Dendritic cell treated with granulocyte-macrophage colony-stimulating factor and Interleukin-4, amounts not matched to agents 40 ng/mL and 50 ng/mL, for 4 days (primary cell): ENCODE measurements around the gene EPS15.

Experiments used
- H3K27ac Mint-ChIP-seq: one replicate; pipeline ENCODE4 v1.8.0; 2022; ENCODE audit warnings: mild to moderate bottlenecking, mixed read lengths
- H3K27me3 Mint-ChIP-seq: one replicate; pipeline ENCODE4 v1.8.0; 2022; ENCODE audit warnings: mild to moderate bottlenecking, mixed read lengths
- H3K36me3 Mint-ChIP-seq: one replicate; pipeline ENCODE4 v1.8.0; 2022; ENCODE audit warnings: low read depth, mixed read lengths
- H3K4me1 Mint-ChIP-seq: one replicate; pipeline ENCODE4 v1.8.0; 2022; ENCODE audit warnings: low read depth, mixed read lengths
- H3K4me3 Mint-ChIP-seq: one replicate; pipeline ENCODE4 v1.8.0; 2022; ENCODE audit warnings: mild to moderate bottlenecking, moderate library complexity, mixed read lengths
- H3K9me3 Mint-ChIP-seq: one replicate; pipeline ENCODE4 v1.8.0; 2022; ENCODE audit warnings: mixed read lengths
- intact Hi-C: fragments of 100-400 bp; cut with micrococcal nuclease; formaldehyde crosslinking; loops from one replicate; pipeline ENCODE4 v1.15.0; 2022

The EPS15 gene

GRCh38 chr1:51312718-51313117 lies 206.3 kb downstream of the EPS15 start:
- H3K9me3 Mint-ChIP-seq = no peaks in the 10 kb centered on the region
- H3K27ac Mint-ChIP-seq = no peak overlapping the region
- intact Hi-C loops = no loop called here
- no peak overlapping the region for H3K4me3 Mint-ChIP-seq
- no peaks in the 10 kb centered on the region for H3K27me3 Mint-ChIP-seq
- H3K4me1 Mint-ChIP-seq = peaks cover 18% of the 10 kb centered on the region
- no peaks in the 10 kb centered on the region for H3K36me3 Mint-ChIP-seq

- H3K27me3 Mint-ChIP-seq = no peaks in the 10 kb centered on the region
- no peaks in the 10 kb centered on the region for H3K9me3 Mint-ChIP-seq
- no peak overlapping the region for H3K4me3 Mint-ChIP-seq
- no peaks in the 10 kb centered on the region for H3K36me3 Mint-ChIP-seq
- H3K27ac Mint-ChIP-seq = no peak overlapping the region
- intact Hi-C loops = no loop called here
- peaks cover 18% of the 10 kb centered on the region for H3K4me1 Mint-ChIP-seq
These were observed 207.2 kb downstream of the EPS15 start for GRCh38 chr1:51311826-51312225.

DNA sequence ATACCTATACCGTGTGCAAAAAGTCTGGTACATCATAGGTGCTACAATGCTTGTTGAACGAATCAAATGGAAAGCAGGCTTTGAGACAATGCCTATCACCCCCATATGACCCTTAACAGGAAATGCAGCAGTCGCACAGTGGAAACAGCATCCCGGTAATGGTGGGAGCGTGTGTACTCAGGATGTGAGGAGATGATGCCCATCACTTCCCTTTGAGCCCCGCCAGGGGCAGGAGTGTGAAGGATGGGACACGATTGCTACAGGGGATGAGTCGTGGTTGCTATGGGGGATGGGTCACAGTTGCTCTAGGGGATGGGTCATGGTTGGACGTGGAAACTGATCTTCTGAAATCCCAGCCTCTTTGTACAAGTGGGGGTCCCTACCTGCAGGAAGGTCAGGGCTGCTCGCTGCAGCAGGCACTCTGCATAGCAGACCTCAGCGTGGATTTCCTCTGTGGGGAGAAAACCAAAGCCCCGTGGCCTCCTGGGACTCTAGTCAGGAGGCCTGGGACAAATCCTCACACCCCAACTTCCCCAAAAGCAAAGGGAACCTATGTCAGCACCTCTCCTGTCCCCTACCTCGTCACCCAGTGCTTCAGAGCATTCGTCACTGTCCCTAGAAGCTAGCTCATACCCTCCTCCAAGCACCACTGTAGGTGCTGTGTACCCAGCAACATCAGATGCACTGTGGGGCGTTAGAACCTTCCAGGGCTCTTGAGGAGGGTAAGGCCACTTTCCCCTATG lies 208.0 kb downstream of the EPS15 start:
- intact Hi-C loops = no loop called here
- H3K4me1 Mint-ChIP-seq = peaks cover 18% of the 10 kb centered on the region
- H3K9me3 Mint-ChIP-seq = no peaks in the 10 kb centered on the region

DNA sequence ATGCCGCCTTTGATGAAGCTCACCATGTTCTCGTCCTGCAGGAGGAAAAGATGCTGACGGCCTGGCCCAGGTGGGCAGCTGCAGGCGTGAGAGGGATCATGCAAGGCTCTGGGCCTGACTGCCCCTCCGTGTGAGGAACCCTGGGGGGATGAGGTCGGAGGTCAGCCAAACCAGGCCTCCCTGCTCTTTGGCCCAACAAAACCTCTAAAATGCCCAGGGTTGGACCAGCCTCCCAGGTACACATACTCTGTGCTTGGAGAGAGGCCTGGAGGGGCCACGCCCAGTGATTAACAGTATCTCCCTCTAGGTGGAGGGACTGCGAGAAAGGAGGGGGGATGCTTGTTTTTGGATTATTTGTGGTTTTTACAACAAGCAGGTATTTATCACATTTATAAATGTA lies 209.8 kb downstream of the EPS15 start:
- H3K9me3 Mint-ChIP-seq = no peaks in the 10 kb centered on the region
- no peaks in the 10 kb centered on the region for H3K36me3 Mint-ChIP-seq
- no peak overlapping the region for H3K4me3 Mint-ChIP-seq
- H3K27me3 Mint-ChIP-seq = no peaks in the 10 kb centered on the region
- H3K27ac Mint-ChIP-seq = no peak overlapping the region
- peaks cover 21% of the 10 kb centered on the region for H3K4me1 Mint-ChIP-seq
- intact Hi-C loops = no loop called here

More for the DNA sequence above, 208.0 kb downstream of the EPS15 start:
- Mint-ChIP-seq H3K27ac (no peak overlapping the region), H3K36me3 (no peaks in the 10 kb centered on the region), H3K27me3 (no peaks in the 10 kb centered on the region), H3K4me3 (no peak overlapping the region)

DNA sequence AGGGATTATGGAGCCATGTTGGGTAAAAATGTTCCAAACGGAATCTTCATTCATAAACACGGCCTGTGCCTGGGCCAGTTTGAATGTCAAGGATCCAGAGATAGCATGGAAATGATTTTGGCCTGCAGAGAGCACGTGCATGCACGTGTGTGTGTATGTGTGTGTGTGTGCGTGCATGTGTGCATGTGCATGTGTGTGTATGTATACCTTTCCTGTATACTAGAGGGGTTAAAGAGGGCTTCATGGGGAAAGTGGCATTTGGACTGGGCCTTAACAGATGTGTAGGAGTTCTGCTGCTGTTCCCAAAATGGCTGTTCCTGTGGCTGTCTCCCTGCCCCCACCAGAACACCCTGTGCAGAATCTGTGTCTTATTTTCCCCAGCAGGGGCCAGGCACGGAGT lies 210.4 kb downstream of the EPS15 start:
- intact Hi-C loops = no loop called here
- H3K9me3 Mint-ChIP-seq = no peaks in the 10 kb centered on the region

GRCh38 chr1:51306950-51307349 lies 212.1 kb downstream of the EPS15 start:
- H3K27ac Mint-ChIP-seq = no peak overlapping the region
- intact Hi-C loops = no loop called here
- H3K36me3 Mint-ChIP-seq = no peaks in the 10 kb centered on the region
- peaks cover 34% of the 10 kb centered on the region for H3K4me1 Mint-ChIP-seq
- no peaks in the 10 kb centered on the region for H3K9me3 Mint-ChIP-seq
- H3K4me3 Mint-ChIP-seq = no peak overlapping the region
- no peaks in the 10 kb centered on the region for H3K27me3 Mint-ChIP-seq

More for the DNA sequence above, 210.4 kb downstream of the EPS15 start:
- Mint-ChIP-seq H3K4me1 (peaks cover 22% of the 10 kb centered on the region), H3K27ac (no peak overlapping the region), H3K27me3 (no peaks in the 10 kb centered on the region), H3K36me3 (no peaks in the 10 kb centered on the region), H3K4me3 (no peak overlapping the region)

DNA sequence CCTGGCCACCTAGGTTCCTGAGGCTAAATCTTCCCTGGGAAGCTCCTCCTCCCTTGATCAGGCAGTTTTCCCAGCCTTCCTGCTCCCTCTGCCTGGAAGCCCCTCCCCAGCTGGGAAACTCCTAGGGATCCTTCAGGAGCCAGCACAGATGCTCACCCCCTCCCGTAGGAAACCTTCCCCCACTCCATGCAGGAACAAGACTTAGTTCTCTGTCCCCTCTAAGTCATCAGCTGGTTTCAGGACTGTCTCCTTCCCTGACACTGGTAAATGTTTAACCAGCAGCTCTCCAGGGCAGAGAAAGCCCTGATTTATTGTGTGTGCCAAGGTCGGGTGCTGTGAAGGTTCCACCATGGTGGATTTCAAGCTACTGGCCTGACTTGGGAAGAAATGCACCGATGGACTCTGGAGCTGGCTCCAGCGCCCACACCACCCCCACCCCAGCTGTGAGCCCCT lies 213.7 kb downstream of the EPS15 start:
- Mint-ChIP-seq H3K9me3 (no peaks in the 10 kb centered on the region), H3K4me1 (peaks cover 27% of the 10 kb centered on the region), H3K36me3 (no peaks in the 10 kb centered on the region), H3K4me3 (no peak overlapping the region), H3K27ac (no peak overlapping the region), H3K27me3 (no peaks in the 10 kb centered on the region)
- intact Hi-C loops = no loop called here

DNA sequence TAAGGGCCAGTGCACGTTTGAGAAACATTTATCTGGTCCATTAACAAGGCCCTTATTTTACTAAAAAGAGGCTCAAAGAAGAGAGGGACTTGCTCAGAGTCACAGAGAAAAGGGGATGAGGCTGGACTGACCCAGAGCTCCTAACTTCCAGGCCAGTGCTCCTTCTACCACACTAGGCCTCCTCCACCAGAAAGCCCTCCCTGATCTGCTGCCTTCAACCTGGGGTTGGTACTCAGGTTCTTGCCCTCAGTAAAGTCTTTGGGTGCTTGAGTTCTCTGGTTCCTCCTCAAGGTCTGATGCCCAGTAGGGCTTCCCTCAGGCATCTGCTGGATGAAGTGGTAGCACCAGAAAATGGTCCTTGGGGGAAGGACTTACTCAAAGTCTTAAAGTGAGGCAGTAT lies 214.7 kb downstream of the EPS15 start:
- H3K36me3 Mint-ChIP-seq = no peaks in the 10 kb centered on the region
- peak overlapping the region; percentile 77 for H3K27ac Mint-ChIP-seq
- intact Hi-C loops = no loop called here
- H3K27me3 Mint-ChIP-seq = no peaks in the 10 kb centered on the region
- H3K9me3 Mint-ChIP-seq = no peaks in the 10 kb centered on the region
- peaks cover 27% of the 10 kb centered on the region for H3K4me1 Mint-ChIP-seq
- H3K4me3 Mint-ChIP-seq = no peak overlapping the region
